B cell (primary cell): ENCODE results near the gene KRTCAP2. TPM values are rescaled to one million over a fixed set of nuclear protein-coding genes. Genes with fewer than 3 reads are reported as not detected.

ENCODE experiments used
- ATAC-seq: fragments of 200-7000 bp; cut with Tn5 transposase; one replicate; pipeline ENCODE4 v1.10.0; 2021; ENCODE audit warnings: low read depth, mild to moderate bottlenecking, moderate number of reproducible peaks, moderate library complexity
- CTCF ChIA-PET: fragments of 350-600 bp; sonication (Branson Sonifier 250); formaldehyde crosslinking; loops from one replicate; lab custom pipeline; 2021; ENCODE audit warnings: antibody characterized with exemption, inconsistent platforms; lab: Charles Lee
- POLR2A ChIA-PET: fragments of 350-600 bp; sonication (Branson Sonifier 250); formaldehyde crosslinking; loops from one replicate; lab custom pipeline; 2021; ENCODE audit warnings: antibody characterized with exemption; lab: Charles Lee
- DNase-seq: peaks from one replicate; pipeline ENCODE4 v3.0.0; 2013
- H2AFZ ChIP-seq: 2 replicates; pipeline ENCODE4 v1.6.1; 2012; ENCODE audit warnings: mild to moderate bottlenecking, low read depth, low read length; ENCODE audit not compliant: insufficient read depth, poor library complexity, severe bottlenecking
- H3K27ac ChIP-seq, 2 donors: 1 replicate in 1 of 2; 2 replicates in 1 of 2; pipeline ENCODE4 v1.5.1; 2012 to 2013; ENCODE audit warnings: low read length in 2 of 2, mild to moderate bottlenecking in 2 of 2, moderate library complexity in 1 of 2
- H3K27me3 ChIP-seq, 4 experiments: fragments of 200-600 bp in 1 of 4; sonication (generic) in 1 of 4; replicated peaks in 1 of 4; 1 replicate in 2 of 4; 2 replicates in 2 of 4; pipeline versions ENCODE4 v1.6.1 to v1.7.0; 2013 to 2016; ENCODE audit warnings: low read length in 3 of 4, mild to moderate bottlenecking in 2 of 4, mixed read lengths in 1 of 4, moderate library complexity in 1 of 4; ENCODE audit not compliant: insufficient read depth in 4 of 4, control insufficient read depth in 3 of 4; ENCODE audit errors: control extremely low read depth in 1 of 4
- H3K36me3 ChIP-seq, 2 experiments: replicated peaks in 1 of 2; 1 replicate in 1 of 2; 2 replicates in 1 of 2; pipeline versions ENCODE4 v1.6.1 to v1.7.1; 2013; ENCODE audit warnings: low read length in 1 of 2; ENCODE audit not compliant: insufficient read depth in 2 of 2, control insufficient read depth in 1 of 2; ENCODE audit errors: control extremely low read depth in 1 of 2, extremely low read depth in 1 of 2
- H3K4me1 ChIP-seq, 2 donors: fragments of 200-600 bp in 1 of 2; sonication (generic) in 1 of 2; 1 replicate in 1 of 2; 2 replicates in 1 of 2; pipeline versions ENCODE4 v1.5.1 to v1.6.1; 2013 to 2017; ENCODE audit warnings: low read length in 2 of 2; ENCODE audit not compliant: control insufficient read depth in 2 of 2, insufficient read depth in 2 of 2
- H3K4me2 ChIP-seq: replicated peaks from 2 replicates; pipeline ENCODE3; 2012; ENCODE audit warnings: mild to moderate bottlenecking, low read depth, low read length; ENCODE audit not compliant: poor library complexity, severe bottlenecking
- H3K4me3 ChIP-seq, 5 experiments: fragments of 200-600 bp in 1 of 5; sonication (generic) in 1 of 5; 1 replicate in 3 of 5; 2 replicates in 2 of 5; pipeline versions ENCODE4 v1.5.1 to v1.7.0; 2011 to 2016; ENCODE audit warnings: low read length in 4 of 5, mild to moderate bottlenecking in 4 of 5, low read depth in 2 of 5, control low read depth in 1 of 5, moderate library complexity in 1 of 5; ENCODE audit not compliant: insufficient read depth in 1 of 5; ENCODE audit errors: control extremely low read depth in 1 of 5, extremely low read depth in 1 of 5
- H3K79me2 ChIP-seq: fragments of 200-600 bp; sonication (generic); one replicate; pipeline ENCODE4 v1.6.0; 2016; ENCODE audit warnings: low read length; ENCODE audit not compliant: control insufficient read depth, insufficient read depth
- H3K9ac ChIP-seq: fragments of 200-600 bp; sonication (generic); 2 replicates; pipeline ENCODE4 v1.6.1; 2017; ENCODE audit warnings: mild to moderate bottlenecking, low read length, moderate library complexity
- H3K9me3 ChIP-seq, 3 donors: one replicate each; pipeline versions ENCODE4 v1.6.1 to v1.7.1; 2013; ENCODE audit warnings: low read length in 2 of 3; ENCODE audit not compliant: control insufficient read depth in 2 of 3, insufficient read depth in 1 of 3; ENCODE audit errors: control extremely low read depth in 1 of 3
- H4K20me1 ChIP-seq: 2 replicates; pipeline ENCODE4 v1.6.0; 2012; ENCODE audit warnings: mild to moderate bottlenecking, low read length; ENCODE audit not compliant: insufficient read depth, control insufficient read depth, poor library complexity, severe bottlenecking
- H3K27ac Mint-ChIP-seq: one replicate; pipeline ENCODE4 v1.8.0; 2021; ENCODE audit warnings: mixed read lengths
- H3K27me3 Mint-ChIP-seq: one replicate; pipeline ENCODE4 v1.8.0; 2021; ENCODE audit warnings: mixed read lengths
- H3K4me1 Mint-ChIP-seq: one replicate; pipeline ENCODE4 v1.8.0; 2021; ENCODE audit warnings: mixed read lengths
- H3K4me3 Mint-ChIP-seq: one replicate; pipeline ENCODE4 v1.8.0; 2021; ENCODE audit warnings: mixed read lengths
- H3K9me3 Mint-ChIP-seq: one replicate; pipeline ENCODE4 v1.8.0; 2022; ENCODE audit warnings: mixed read lengths; ENCODE audit not compliant: insufficient read depth
- EZH2 ChIP-seq: IDR thresholded peaks from 2 replicates; pipeline ENCODE4 v1.6.1; 2012; ENCODE audit warnings: borderline replicate concordance, low read depth, mild to moderate bottlenecking, moderate library complexity, low read length; ENCODE audit not compliant: insufficient read depth, poor library complexity, severe bottlenecking
- WGBS: methylation state at CpG from one replicate; pipeline ENCODE4 v1.1.5; 2013; ENCODE audit warnings: missing lambda C conversion rate; ENCODE audit not compliant: insufficient coverage; 5-methylcytosine and 5-hydroxymethylcytosine counted together
- intact Hi-C: fragments of 100-400 bp; cut with micrococcal nuclease; formaldehyde crosslinking; loops from one replicate; pipeline ENCODE4 v1.10.0; 2022
- polyA plus RNA-seq: library from polyadenylated mRNA; depleted of rRNA; stranded (reverse); fragments of >200 nt; gene quantifications from 2 replicates; pipeline ENCODE4 v1.2.3, GENCODE V29; 2012
- total RNA-seq, 2 donors: library from RNA; stranded (reverse); fragments of 120-200 nt in 1 of 2; gene quantifications; 1 replicate in 1 of 2; 2 replicates in 1 of 2; pipeline versions ENCODE4 v1.2.3 to v1.2.4, GENCODE V29; 2013 to 2022
- TF ChIP-seq, protein P1 (sequence below): fragments of 200-600 bp; IDR thresholded peaks from one replicate; pipeline ENCODE4 v1.8.0; 2022; ENCODE audit warnings: antibody characterized with exemption, mild to moderate bottlenecking

KRTCAP2 gene
- total and polyA plus RNA-seq, 2 donors (not counting 1 experiment from before 2014, with no cell fraction given), result 151 to 259 TPM

DNA sequence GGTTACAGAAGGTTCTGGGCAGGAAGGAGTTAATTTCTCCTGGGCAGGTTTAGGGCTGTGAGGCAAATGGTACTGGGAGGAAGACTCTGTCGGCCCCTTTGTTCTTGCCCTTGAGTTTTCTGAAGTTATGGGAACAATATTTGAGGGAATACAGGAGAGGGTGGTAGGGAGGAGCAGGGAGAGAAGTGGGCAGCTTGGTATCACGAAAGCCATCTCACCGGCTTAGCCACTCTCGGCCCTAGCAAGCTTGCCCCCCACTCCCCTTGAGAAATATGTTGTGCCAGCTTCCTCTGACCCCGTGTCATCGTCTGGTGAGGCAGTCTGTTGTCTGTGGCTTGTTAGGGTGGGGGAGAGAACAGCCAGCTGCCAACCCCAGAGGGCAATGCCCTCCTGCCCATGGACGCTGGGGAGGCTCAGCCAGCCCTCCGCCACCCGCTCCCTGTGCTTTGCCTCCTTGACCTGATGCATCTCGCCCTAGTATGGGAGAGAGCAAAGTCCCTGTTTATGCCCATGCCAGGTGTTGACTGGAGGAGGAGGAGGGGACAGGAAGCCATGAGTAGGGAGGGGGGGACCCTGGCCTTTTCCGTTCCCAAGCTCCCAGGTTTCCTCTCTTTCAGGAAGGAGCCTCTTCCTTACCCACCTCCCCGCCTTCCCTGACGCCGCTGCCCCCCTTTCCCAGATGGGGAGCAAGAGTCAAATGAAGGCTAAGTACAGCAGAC lies 44.2 kb downstream of the KRTCAP2 start:
- TF ChIP-seq EZH2, result no peak
- TF ChIP-seq, protein P1, sequence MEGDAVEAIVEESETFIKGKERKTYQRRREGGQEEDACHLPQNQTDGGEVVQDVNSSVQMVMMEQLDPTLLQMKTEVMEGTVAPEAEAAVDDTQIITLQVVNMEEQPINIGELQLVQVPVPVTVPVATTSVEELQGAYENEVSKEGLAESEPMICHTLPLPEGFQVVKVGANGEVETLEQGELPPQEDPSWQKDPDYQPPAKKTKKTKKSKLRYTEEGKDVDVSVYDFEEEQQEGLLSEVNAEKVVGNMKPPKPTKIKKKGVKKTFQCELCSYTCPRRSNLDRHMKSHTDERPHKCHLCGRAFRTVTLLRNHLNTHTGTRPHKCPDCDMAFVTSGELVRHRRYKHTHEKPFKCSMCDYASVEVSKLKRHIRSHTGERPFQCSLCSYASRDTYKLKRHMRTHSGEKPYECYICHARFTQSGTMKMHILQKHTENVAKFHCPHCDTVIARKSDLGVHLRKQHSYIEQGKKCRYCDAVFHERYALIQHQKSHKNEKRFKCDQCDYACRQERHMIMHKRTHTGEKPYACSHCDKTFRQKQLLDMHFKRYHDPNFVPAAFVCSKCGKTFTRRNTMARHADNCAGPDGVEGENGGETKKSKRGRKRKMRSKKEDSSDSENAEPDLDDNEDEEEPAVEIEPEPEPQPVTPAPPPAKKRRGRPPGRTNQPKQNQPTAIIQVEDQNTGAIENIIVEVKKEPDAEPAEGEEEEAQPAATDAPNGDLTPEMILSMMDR, result no peak
- Histone ChIP-seq H4K20me1 (peaks cover 8% of the 10 kb centered on the region), H3K4me3 (peak overlapping the region in 1 of 5 experiments; percentile 48), H3K9ac (no peak overlapping the region), H3K79me2 (no peaks in the 10 kb centered on the region), H3K36me3 (no peaks in the 10 kb centered on the region), H3K27ac (no peak overlapping the region), H2AFZ (no peak overlapping the region), H3K9me3 (peaks cover 0 to 7% (median 0%) of the 10 kb centered on the region in 3 donors), H3K4me1 (peaks cover 34 to 36% of the 10 kb centered on the region in 2 donors), H3K27me3 (peaks cover 0 to 54% (median 27%) of the 10 kb centered on the region in 4 experiments), H3K4me2 (peak overlapping the region; percentile 98)
- H3K27me3 Mint-ChIP-seq, result peaks cover 44% of the 10 kb centered on the region
- DNase-seq (peak; percentile 31), ATAC-seq (no peak)
- 1% methylated on average over 13 of the region's 14 CpGs for WGBS
- no peak overlapping the region for H3K27ac Mint-ChIP-seq
- intact Hi-C loops, result loop anchor here (5.0 kb wide), 2 partner anchors 37 to 38 kb away; no protein-coding TSS in a partner anchor
- peaks cover 34% of the 10 kb centered on the region for H3K4me1 Mint-ChIP-seq
- POLR2A ChIA-PET, result interaction anchor here (0.5 kb wide), 1 partner anchor 14 kb away, joined by 3 read pairs; no protein-coding TSS in a partner anchor
- peak overlapping the region; percentile 79 for H3K4me3 Mint-ChIP-seq
- CTCF ChIA-PET, result interaction anchor here (0.7 to 3.2 kb wide), 8 partner anchors 24 to 46 kb away, joined by 3 to 15 read pairs (median 4); partner anchors contain the start of gene KRTCAP2
- H3K9me3 Mint-ChIP-seq, result no peaks in the 10 kb centered on the region
